Kidney epithelial cell (primary cell): ENCODE results near the gene POLD1. TPM values are rescaled to one million over a fixed set of nuclear protein-coding genes. Genes with fewer than 3 reads are reported as not detected.
"Not testable (repeated sequence)": the region's sequence is repeated elsewhere in the genome, so short reads cannot be mapped to it uniquely, and the experiment has no call there.

Source experiments
- DNase-seq: peaks from one replicate; pipeline ENCODE4 v3.0.0-alpha.2; 2010; ENCODE audit warnings: low read depth
- H3K27me3 ChIP-seq: 2 replicates; pipeline ENCODE4 v1.6.0; 2011; ENCODE audit warnings: low read length; ENCODE audit not compliant: control insufficient read depth, insufficient read depth
- H3K36me3 ChIP-seq: 2 replicates; pipeline ENCODE4 v1.5.1; 2011; ENCODE audit warnings: low read length; ENCODE audit not compliant: control insufficient read depth, insufficient read depth
- H3K4me3 ChIP-seq: 2 replicates; pipeline ENCODE4 v1.5.1; 2011; ENCODE audit warnings: low read depth, mild to moderate bottlenecking, control low read depth, low read length
- total RNA-seq: library from RNA; depleted of rRNA; stranded (reverse); fragments of >200 nt; gene quantifications from 2 replicates; pipeline ENCODE4 v1.2.3, GENCODE V29; 2015
- TF ChIP-seq, protein P1 (sequence below): IDR thresholded peaks from 2 replicates; pipeline ENCODE4 v1.5.1; 2011; ENCODE audit warnings: mild to moderate bottlenecking, moderate library complexity, low read length, control low read depth, inconsistent platforms; ENCODE audit not compliant: insufficient read depth, poor library complexity, severe bottlenecking

The POLD1 gene
- total RNA-seq, 1 donor from 2014 or later: 30.3 TPM

DNA sequence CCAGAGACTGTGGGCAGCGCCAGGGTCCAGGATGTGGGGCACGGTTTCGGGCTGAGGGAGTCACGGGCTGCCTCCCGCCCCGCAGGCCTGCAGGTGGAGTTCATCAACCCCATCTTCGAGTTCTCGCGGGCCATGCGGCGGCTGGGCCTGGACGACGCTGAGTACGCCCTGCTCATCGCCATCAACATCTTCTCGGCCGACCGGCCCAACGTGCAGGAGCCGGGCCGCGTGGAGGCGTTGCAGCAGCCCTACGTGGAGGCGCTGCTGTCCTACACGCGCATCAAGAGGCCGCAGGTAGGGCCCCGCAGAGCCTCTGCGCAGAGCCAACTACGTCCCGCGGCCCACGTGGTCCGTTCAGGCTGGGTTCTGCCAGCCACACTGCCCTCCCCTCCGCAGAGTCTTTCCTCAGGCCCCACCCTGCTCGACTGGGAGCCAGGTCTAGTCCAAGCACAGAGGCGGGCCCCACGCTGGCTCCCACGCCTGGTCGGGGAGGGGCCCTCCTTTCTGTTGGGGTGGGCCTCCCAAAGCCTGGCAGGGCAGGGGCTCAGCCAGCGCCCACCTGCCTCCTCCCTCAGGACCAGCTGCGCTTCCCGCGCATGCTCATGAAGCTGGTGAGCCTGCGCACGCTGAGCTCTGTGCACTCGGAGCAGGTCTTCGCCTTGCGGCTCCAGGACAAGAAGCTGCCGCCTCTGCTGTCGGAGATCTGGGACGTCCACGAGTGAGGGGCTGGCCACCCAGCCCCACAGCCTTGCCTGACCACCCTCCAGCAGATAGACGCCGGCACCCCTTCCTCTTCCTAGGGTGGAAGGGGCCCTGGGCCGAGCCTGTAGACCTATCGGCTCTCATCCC, 2.0 kb upstream of the POLD1 start:
- Histone ChIP-seq H3K27me3 (no peaks in the 10 kb centered on the region), H3K4me3 (no peak overlapping the region), H3K36me3 (peaks cover 9% of the 10 kb centered on the region)
- TF ChIP-seq, protein P1, sequence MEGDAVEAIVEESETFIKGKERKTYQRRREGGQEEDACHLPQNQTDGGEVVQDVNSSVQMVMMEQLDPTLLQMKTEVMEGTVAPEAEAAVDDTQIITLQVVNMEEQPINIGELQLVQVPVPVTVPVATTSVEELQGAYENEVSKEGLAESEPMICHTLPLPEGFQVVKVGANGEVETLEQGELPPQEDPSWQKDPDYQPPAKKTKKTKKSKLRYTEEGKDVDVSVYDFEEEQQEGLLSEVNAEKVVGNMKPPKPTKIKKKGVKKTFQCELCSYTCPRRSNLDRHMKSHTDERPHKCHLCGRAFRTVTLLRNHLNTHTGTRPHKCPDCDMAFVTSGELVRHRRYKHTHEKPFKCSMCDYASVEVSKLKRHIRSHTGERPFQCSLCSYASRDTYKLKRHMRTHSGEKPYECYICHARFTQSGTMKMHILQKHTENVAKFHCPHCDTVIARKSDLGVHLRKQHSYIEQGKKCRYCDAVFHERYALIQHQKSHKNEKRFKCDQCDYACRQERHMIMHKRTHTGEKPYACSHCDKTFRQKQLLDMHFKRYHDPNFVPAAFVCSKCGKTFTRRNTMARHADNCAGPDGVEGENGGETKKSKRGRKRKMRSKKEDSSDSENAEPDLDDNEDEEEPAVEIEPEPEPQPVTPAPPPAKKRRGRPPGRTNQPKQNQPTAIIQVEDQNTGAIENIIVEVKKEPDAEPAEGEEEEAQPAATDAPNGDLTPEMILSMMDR: no peak
- DNase-seq: no peak

DNA sequence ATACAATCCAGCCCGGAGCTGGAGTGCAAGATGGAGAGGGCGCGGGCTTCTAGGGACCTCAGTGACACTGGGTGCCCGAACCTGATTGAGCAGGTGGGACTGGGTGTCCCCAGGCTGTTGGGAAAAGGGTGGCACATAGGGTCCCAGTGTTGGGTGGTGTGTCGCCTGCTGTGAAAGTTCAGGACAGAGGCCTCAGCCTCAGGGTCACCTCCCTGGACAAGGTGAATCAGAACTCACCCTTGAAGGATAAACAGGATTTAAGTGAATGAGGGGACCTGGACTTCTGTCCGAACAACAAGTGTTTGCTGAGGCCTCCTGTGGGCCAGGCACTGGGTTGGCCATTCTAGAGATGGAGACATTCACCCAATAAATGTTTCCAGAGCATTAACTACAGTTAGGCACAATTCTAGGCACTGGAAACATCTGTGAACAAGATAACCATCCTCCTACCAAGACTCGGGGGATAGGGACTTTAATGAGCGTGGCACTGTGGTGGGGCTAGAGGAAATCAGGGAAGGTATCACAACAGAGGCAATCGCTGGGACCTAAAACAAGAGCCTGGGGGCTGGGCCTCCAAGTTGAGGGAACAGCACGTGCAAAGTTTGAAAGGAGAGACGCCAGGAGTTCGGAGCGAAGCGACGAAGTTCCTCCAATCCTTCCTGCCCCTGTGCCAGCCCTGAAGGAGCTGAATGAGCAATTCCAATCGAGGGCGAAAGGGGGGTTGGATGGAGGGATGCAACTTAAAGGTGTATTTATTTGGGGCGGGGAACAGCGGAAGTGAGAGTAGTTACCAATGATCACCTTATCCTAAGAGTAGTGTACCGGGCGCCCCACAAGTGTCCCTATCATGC, 921 bp upstream of the POLD1 start:
- TF ChIP-seq, protein P1: no peak
- no peak for DNase-seq
- peaks cover 9% of the 10 kb centered on the region for H3K36me3 ChIP-seq
- H3K27me3 ChIP-seq: no peaks in the 10 kb centered on the region
- H3K4me3 ChIP-seq: peak overlapping the region; percentile 32

DNA sequence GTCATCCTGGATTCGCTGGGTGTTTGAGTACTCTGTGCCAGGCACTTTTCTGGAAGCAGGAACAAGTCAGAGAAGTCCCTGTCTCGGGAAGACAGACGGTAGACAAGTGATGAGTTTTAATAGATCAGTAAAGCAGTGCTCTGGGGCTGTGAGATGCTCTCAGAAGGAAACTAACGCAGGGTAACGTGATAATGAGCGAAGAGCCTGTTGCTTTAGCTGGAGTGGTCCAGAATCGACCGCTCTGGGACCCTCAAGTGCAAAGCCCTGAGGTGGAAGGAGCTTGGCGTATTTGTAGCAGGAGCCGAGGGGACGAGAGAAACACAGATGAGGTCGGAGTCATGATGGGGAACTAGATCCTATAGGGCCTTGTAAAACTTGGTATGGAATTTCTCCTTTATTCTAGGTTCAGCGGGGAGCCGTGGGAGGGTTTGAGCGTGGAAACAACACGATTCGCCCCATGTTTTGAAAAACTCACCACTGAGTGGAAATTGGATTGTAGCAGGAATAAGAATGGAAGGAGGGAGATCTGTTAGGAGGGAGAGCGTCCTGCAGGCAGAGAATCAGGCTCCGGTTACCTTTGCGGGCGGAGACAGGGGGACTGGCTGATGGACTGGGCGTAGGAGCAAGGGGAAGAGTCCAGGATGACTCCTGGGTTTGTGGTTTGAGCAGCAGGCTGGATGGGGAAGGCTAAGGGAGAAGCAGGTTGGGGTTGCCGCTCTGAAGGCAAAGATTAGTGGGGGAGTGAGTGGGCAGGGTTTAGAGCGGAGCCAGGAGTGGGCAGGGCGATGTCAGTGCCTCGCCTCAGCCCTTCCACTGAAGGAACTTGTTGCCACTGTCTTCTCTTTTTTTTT, 763 bp downstream of the POLD1 start:
- no peak for DNase-seq
- TF ChIP-seq, protein P1: no peak
- peaks cover 6% of the 10 kb centered on the region for H3K36me3 ChIP-seq

DNA sequence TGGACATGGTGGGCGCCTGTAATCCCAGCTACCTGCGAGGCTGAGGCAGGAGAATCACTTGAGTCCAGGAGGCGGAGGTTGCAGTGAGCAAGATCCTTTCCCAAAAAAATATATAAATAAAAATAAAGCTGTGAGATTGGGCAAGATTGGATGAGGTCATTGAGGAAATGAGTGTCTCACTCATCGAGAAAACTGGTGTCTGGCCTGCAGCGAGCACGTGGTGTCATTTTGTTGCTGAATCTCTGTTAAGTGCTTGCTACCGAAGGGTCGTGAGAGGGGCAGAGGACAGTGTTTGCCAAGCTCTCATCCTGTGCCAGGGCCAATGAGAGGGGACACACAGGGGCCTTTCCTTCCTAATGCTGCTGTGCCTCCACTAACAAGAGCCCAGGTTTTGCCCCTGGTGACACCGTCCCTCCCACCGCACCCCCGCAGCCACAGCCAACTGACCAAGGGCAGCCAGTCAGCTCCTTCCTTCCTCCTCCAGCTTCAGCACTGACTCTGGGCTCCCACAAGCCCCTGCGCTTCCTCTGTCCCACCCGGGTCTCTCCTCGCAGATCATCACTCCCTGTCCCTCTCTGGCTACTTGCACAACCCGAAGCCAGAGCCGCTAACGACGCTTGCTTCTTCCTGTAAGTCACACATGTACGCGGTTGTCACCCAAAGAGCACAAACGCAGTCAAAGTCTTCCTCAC, 3.2 kb downstream of the POLD1 start:
- Histone ChIP-seq H3K36me3 (peaks cover 3% of the 10 kb centered on the region), H3K27me3 (no peaks in the 10 kb centered on the region), H3K4me3 (no peak overlapping the region)
- DNase-seq: no peak
- TF ChIP-seq, protein P1: no peak

More for the DNA sequence above, 763 bp downstream of the POLD1 start:
- Histone ChIP-seq H3K27me3 (no peaks in the 10 kb centered on the region), H3K4me3 (peak overlapping the region; percentile 75)

DNA sequence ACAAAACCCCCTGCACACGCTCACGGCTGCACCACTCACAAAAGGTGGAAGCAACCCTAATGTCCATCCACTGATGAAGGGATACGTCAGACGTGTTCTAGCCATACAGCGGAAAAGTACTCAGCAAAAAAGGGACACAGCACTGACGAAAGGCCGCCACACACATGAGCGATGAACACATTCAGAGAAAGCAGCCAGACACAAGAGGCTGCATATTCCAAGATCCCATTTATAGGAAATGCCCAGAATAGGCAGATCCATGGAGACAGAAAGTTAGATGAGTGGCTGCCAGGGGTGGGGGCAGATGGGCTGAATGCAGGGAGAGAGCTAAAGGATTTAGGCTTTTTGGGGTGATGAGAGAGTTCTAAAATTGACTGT, 3.7 kb downstream of the POLD1 start:
- peaks cover 3% of the 10 kb centered on the region for H3K36me3 ChIP-seq
- DNase-seq: no peak
- TF ChIP-seq, protein P1: no peak
- H3K4me3 ChIP-seq: no peak overlapping the region
- no peaks in the 10 kb centered on the region for H3K27me3 ChIP-seq

DNA sequence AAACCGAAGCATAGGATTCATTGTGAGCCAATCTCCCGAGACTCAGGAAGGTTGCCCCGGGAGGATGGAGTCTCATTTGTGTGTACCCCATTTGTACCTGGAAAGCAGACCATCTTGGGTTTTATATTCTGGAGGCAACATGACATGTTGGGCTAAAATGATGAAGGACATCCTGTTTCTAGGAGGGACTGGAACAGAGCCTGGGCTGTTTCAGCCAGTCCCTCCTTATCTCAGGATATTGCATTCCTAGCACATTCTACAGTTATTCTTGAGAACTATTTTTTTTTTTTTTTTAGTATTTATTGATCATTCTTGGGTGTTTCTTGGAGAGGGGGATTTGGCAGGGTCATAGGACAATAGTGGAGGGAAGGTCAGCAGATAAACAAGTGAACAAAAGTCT, 6.1 kb downstream of the POLD1 start:
- not testable (repeated sequence) for DNase-seq, H3K27me3 ChIP-seq, H3K36me3 ChIP-seq, H3K4me3 ChIP-seq

DNA sequence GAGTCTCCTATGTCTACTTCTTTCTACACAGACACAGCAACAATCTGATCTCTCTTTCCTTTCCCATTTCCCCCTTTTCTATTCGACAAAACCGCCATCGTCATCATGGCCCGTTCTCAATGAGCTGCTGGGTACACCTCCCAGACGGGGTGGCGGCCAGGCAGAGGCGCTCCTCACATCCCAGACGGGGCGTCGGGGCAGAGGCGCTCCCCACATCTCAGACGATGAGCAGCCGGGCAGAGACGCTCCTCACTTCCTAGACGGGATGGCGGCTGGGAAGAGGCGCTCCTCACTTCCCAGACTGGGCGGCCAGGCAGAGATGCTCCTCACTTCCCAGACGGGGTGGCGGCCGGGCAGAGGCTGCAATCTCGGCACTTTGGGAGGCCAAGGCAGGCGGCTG, 6.8 kb downstream of the POLD1 start:
- DNase-seq, H3K4me3 ChIP-seq, H3K36me3 ChIP-seq, H3K27me3 ChIP-seq: not testable (repeated sequence)
